H1 (cell line): ENCODE data around the gene FBXO44. TPM values are rescaled to one million over a fixed set of nuclear protein-coding genes. Genes with fewer than 3 reads are reported as not detected.

ENCODE experiments used
- CTCF ChIA-PET: fragments of 300-600 bp; sonication (Branson Sonifier 250); formaldehyde crosslinking; loops from one replicate; lab custom pipeline; 2021; ENCODE audit not compliant: partially characterized antibody; lab: Charles Lee
- POLR2A ChIA-PET: fragments of 300-600 bp; sonication (Branson Sonifier 250); formaldehyde crosslinking; loops from one replicate; lab custom pipeline; 2021; ENCODE audit warnings: inconsistent platforms; ENCODE audit not compliant: partially characterized antibody; lab: Charles Lee
- DNase-seq, 2 experiments: peaks; one replicate each; pipeline versions ENCODE4 v3.0.0 to v3.0.0-alpha.2; 2010 to 2022; ENCODE audit warnings: low spot score in 2 of 2, low read depth in 1 of 2, mixed read lengths in 1 of 2
- FAIRE-seq: peaks from 2 replicates; lab custom pipeline; 2011; peaks lifted over from hg19 to GRCh38; lab: Jason Lieb, UNC
- H2AFZ ChIP-seq: 2 replicates; pipeline ENCODE4 v1.8.1; 2012; ENCODE audit warnings: low read length, inconsistent platforms
- H2AK5ac ChIP-seq: 2 replicates; pipeline ENCODE4 v1.6.1; 2013; ENCODE audit warnings: low read depth, low read length
- H2BK120ac ChIP-seq: replicated peaks from 2 replicates; pipeline ENCODE3; 2013; ENCODE audit warnings: low read depth, low read length, inconsistent platforms
- H2BK12ac ChIP-seq: 2 replicates; pipeline ENCODE4 v1.6.1; 2013; ENCODE audit warnings: low read depth, low read length
- H2BK15ac ChIP-seq: 2 replicates; pipeline ENCODE4 v1.6.1; 2013; ENCODE audit warnings: low read length
- H2BK20ac ChIP-seq: 2 replicates; pipeline ENCODE4 v1.6.1; 2013; ENCODE audit warnings: low read length
- H2BK5ac ChIP-seq: 2 replicates; pipeline ENCODE4 v1.6.1; 2013; ENCODE audit warnings: low read depth, low read length
- H3K14ac ChIP-seq: 2 replicates; pipeline ENCODE4 v1.6.1; 2013; ENCODE audit warnings: inconsistent platforms; ENCODE audit not compliant: insufficient read length
- H3K18ac ChIP-seq: 2 replicates; pipeline ENCODE4 v1.6.1; 2013; ENCODE audit warnings: low read length; ENCODE audit errors: extremely low read depth
- H3K23ac ChIP-seq: 2 replicates; pipeline ENCODE4 v1.6.1; 2013; ENCODE audit warnings: inconsistent platforms; ENCODE audit not compliant: insufficient read length
- H3K23me2 ChIP-seq: 2 replicates; pipeline ENCODE4 v1.6.1; 2013; ENCODE audit warnings: low read depth, low read length
- H3K27ac ChIP-seq: 2 replicates; pipeline ENCODE4 v1.6.1; 2011; ENCODE audit warnings: low read depth, low read length, inconsistent platforms
- H3K27me3 ChIP-seq, 4 experiments: replicated peaks in 1 of 4; 1 replicate in 1 of 4; 2 replicates in 3 of 4; pipeline versions ENCODE4 v1.6.1 to v1.8.1; 2011 to 2013; ENCODE audit warnings: low read length in 3 of 4, mild to moderate bottlenecking in 3 of 4, inconsistent platforms in 2 of 4, mixed read lengths in 2 of 4, moderate library complexity in 1 of 4; ENCODE audit not compliant: control insufficient read depth in 3 of 4, insufficient read depth in 3 of 4; ENCODE audit errors: extremely low read depth in 1 of 4
- H3K36me3 ChIP-seq, 4 experiments: 2 replicates each; pipeline versions ENCODE4 v1.6.1 to v1.8.1; 2011 to 2013; ENCODE audit warnings: mild to moderate bottlenecking in 4 of 4, low read length in 3 of 4, moderate library complexity in 2 of 4, control low read depth in 1 of 4, inconsistent platforms in 1 of 4; ENCODE audit not compliant: insufficient read depth in 4 of 4, control insufficient read depth in 2 of 4
- H3K4ac ChIP-seq: replicated peaks from 2 replicates; pipeline ENCODE3; 2013; ENCODE audit warnings: low read length, low read depth, mixed read lengths, inconsistent platforms; ENCODE audit not compliant: insufficient read length
- H3K4me1 ChIP-seq, 4 experiments: replicated peaks in 1 of 4; 1 replicate in 1 of 4; 2 replicates in 3 of 4; pipeline versions ENCODE4 v1.6.1 to v1.8.1; 2011 to 2013; ENCODE audit warnings: low read length in 3 of 4, inconsistent platforms in 2 of 4, mixed read lengths in 1 of 4; ENCODE audit not compliant: insufficient read depth in 4 of 4, control insufficient read depth in 3 of 4
- H3K4me2 ChIP-seq, 2 experiments: 2 replicates each; pipeline versions ENCODE4 v1.6.1 to v1.8.1; 2011 to 2013; ENCODE audit warnings: low read depth in 2 of 2, low read length in 2 of 2, control low read depth in 1 of 2, inconsistent platforms in 1 of 2, mild to moderate bottlenecking in 1 of 2; ENCODE audit not compliant: insufficient read depth in 1 of 2
- H3K4me3 ChIP-seq, 4 experiments: fragments of 200-600, 300-600 bp in 1 of 4; sonication (generic), shearing (Covaris generic), sonication (Bioruptor Twin) in 1 of 4; 2 replicates each; pipeline versions ENCODE4 v1.5.1 to v1.8.1; 2011 to 2016; ENCODE audit warnings: low read length in 4 of 4, low read depth in 3 of 4, control low read depth in 2 of 4, inconsistent platforms in 2 of 4, mild to moderate bottlenecking in 2 of 4, mixed read lengths in 1 of 4, moderate library complexity in 1 of 4; ENCODE audit not compliant: insufficient read depth in 2 of 4; ENCODE audit errors: extremely low read depth in 1 of 4
- H3K56ac ChIP-seq: replicated peaks from 2 replicates; pipeline ENCODE3; 2013; ENCODE audit warnings: low read depth, mild to moderate bottlenecking, mixed read lengths, low read length, inconsistent platforms; ENCODE audit not compliant: insufficient read length
- H3K79me1 ChIP-seq: 2 replicates; pipeline ENCODE4 v1.6.1; 2013; ENCODE audit warnings: low read depth, low read length, control low read depth
- H3K79me2 ChIP-seq, 2 experiments: 2 replicates each; pipeline versions ENCODE4 v1.6.1 to v1.8.1; 2012 to 2013; ENCODE audit warnings: low read length in 2 of 2, mild to moderate bottlenecking in 2 of 2, inconsistent platforms in 1 of 2; ENCODE audit not compliant: insufficient read depth in 2 of 2, control insufficient read depth in 1 of 2
- H3K9ac ChIP-seq, 4 experiments: replicated peaks in 1 of 4; 1 replicate in 1 of 4; 2 replicates in 3 of 4; pipeline versions ENCODE4 v1.6.1 to v1.8.1; 2011 to 2013; ENCODE audit warnings: low read depth in 3 of 4, low read length in 3 of 4, control low read depth in 2 of 4, mild to moderate bottlenecking in 2 of 4, moderate library complexity in 2 of 4, inconsistent platforms in 1 of 4; ENCODE audit errors: extremely low read depth in 1 of 4
- H3K9me3 ChIP-seq, 2 experiments: 2 replicates each; pipeline versions ENCODE4 v1.6.1 to v1.8.1; 2012 to 2013; ENCODE audit warnings: mild to moderate bottlenecking in 2 of 2, moderate library complexity in 2 of 2, control low read depth in 1 of 2, inconsistent platforms in 1 of 2, low read depth in 1 of 2, low read length in 1 of 2, mixed read lengths in 1 of 2; ENCODE audit not compliant: insufficient read depth in 2 of 2
- H4K20me1 ChIP-seq, 2 experiments: replicated peaks in 1 of 2; 2 replicates each; pipeline versions ENCODE3 to v1.8.1; 2011 to 2013; ENCODE audit warnings: inconsistent platforms in 2 of 2, low read length in 2 of 2, mild to moderate bottlenecking in 1 of 2; ENCODE audit not compliant: insufficient read depth in 2 of 2, control insufficient read depth in 1 of 2
- H4K5ac ChIP-seq: 2 replicates; pipeline ENCODE4 v1.6.1; 2013; ENCODE audit warnings: low read length, low read depth, mixed read lengths, inconsistent platforms; ENCODE audit not compliant: insufficient read length
- H4K8ac ChIP-seq: 2 replicates; pipeline ENCODE4 v1.8.0; 2013; ENCODE audit warnings: mild to moderate bottlenecking, moderate library complexity, low read length, inconsistent platforms; ENCODE audit not compliant: insufficient read depth; ENCODE audit errors: extremely low read depth
- H4K91ac ChIP-seq: replicated peaks from 2 replicates; pipeline ENCODE3; 2013; ENCODE audit warnings: low read length, mixed read lengths, inconsistent platforms; ENCODE audit not compliant: insufficient read length
- BCL11A ChIP-seq, 2 experiments: IDR thresholded peaks; one replicate each; pipeline ENCODE4 v1.6.1; 2011; ENCODE audit warnings: low read depth in 2 of 2, low read length in 2 of 2, mild to moderate bottlenecking in 2 of 2
- BRCA1 ChIP-seq: IDR thresholded peaks from 2 replicates; pipeline ENCODE4 v1.6.1; 2012; ENCODE audit warnings: low read depth, low read length, improper control_type of control experiment
- CBX8 ChIP-seq: fragments of 300-800, 300-1000 bp; sonication (generic); IDR thresholded peaks from 2 replicates; pipeline ENCODE4 v1.7.1; 2016; ENCODE audit warnings: low read depth, low read length, borderline replicate concordance
- CTBP2 ChIP-seq: IDR thresholded peaks from 2 replicates; pipeline ENCODE4 v1.7.0; 2011; ENCODE audit warnings: borderline replicate concordance, mild to moderate bottlenecking, moderate library complexity, mixed read lengths, low read length; ENCODE audit not compliant: insufficient read depth, insufficient read length
- EP300 ChIP-seq, 2 experiments: IDR thresholded peaks; 1 replicate in 1 of 2; 2 replicates in 1 of 2; pipeline ENCODE4 v1.6.1; 2011 to 2012; ENCODE audit warnings: low read depth in 2 of 2, low read length in 2 of 2, mild to moderate bottlenecking in 2 of 2, borderline replicate concordance in 1 of 2, inconsistent platforms in 1 of 2, moderate library complexity in 1 of 2
- POLR2A ChIP-seq, 2 experiments: IDR thresholded peaks; 1 replicate in 1 of 2; 2 replicates in 1 of 2; pipeline ENCODE4 v1.6.1; 2011; ENCODE audit warnings: low read depth in 2 of 2, low read length in 2 of 2, mild to moderate bottlenecking in 2 of 2; ENCODE audit errors: control extremely low read depth in 1 of 2
- RNF2 ChIP-seq: fragments of 200-900, 300-1000 bp; sonication (generic); IDR thresholded peaks from 2 replicates; pipeline ENCODE4 v1.7.1; 2016; ENCODE audit warnings: borderline replicate concordance, low read depth, mild to moderate bottlenecking, antibody characterized with exemption, low read length; ENCODE audit not compliant: poor library complexity, severe bottlenecking; ENCODE audit errors: missing control alignments
- RXRA ChIP-seq: IDR thresholded peaks from 2 replicates; pipeline ENCODE4 v1.6.1; 2011; ENCODE audit warnings: low read depth, mild to moderate bottlenecking, low read length, moderate library complexity; ENCODE audit not compliant: insufficient read depth
- TEAD4 ChIP-seq: IDR thresholded peaks from 2 replicates; pipeline ENCODE4 v1.6.1; 2012; ENCODE audit warnings: low read depth, low read length, inconsistent platforms, mixed read lengths
- WGBS, 2 experiments: shearing (Covaris generic) in 1 of 2; methylation state at CpG; one replicate each; pipeline versions ENCODE4 v1.1.6 to v1.1.7; 2013 to 2015; ENCODE audit warnings: low lambda C conversion rate in 2 of 2, mixed read lengths in 2 of 2, inconsistent platforms in 1 of 2, low coverage in 1 of 2, missing lambda C conversion rate in 1 of 2; ENCODE audit not compliant: insufficient replicate concordance in 2 of 2, insufficient coverage in 1 of 2, insufficient read length in 1 of 2; ENCODE audit errors: extremely low coverage in 1 of 2, missing lambda C conversion rate in 1 of 2; 5-methylcytosine and 5-hydroxymethylcytosine counted together
- polyA plus RNA-seq, 7 experiments: library from polyadenylated mRNA; depleted of rRNA in 3 of 7; stranded (reverse) in 5 of 7; unstranded in 2 of 7; fragments of >200 nt in 5 of 7; fragments of 200-250 nt in 2 of 7; gene quantifications; 1 replicate in 5 of 7; 2 replicates in 1 of 7; 4 replicates in 1 of 7; pipeline versions ENCODE4 v1.2.1 to v1.2.3, GENCODE V29; 2011 to 2013; ENCODE audit warnings: missing spikeins in 2 of 7, mixed read lengths in 2 of 7
- total RNA-seq: library from RNA; stranded (reverse); fragmentation: NEBNext Ultra II Directional; extraction: Animal tissue kit (Norgen Biotek cat#: 25700); gene quantifications from 2 replicates; pipeline ENCODE4 v1.2.1, GENCODE V29; 2021

FBXO44 gene
- total and polyA plus RNA-seq, 2 of the 8 experiments (the other 6 are each of a cell fraction or from before 2014, with no cell fraction given): 27.0 to 27.2 TPM

DNA sequence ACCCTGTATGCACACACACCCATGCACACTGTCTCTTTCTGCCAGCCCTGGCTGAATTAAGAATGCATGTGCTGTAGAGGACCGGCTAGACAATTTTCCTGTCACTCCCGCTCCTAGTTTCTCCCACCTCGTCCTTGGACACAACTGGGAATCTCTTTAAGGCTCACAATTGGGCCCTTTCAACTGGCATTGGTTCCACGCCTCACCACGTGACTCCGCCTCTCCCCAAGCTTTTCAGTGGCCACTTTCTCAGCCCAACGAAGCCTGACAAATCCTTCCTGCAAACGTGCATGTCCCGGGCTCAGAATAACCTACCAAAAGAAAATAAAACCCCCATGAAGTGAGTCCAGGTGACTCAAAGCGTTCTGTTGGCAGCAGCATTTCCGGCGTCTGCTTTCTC, 34.3 kb upstream of the FBXO44 start:
- Histone ChIP-seq H2AK5ac (no peak overlapping the region), H4K5ac (no peak overlapping the region), H4K8ac (no peak overlapping the region; the same call in 1 of the 2 replicates), H3K36me3 (no peaks in the 10 kb centered on the region; a peak in 1 of 8 replicates), H3K14ac (no peak overlapping the region), H3K9me3 (no peaks in the 10 kb centered on the region), H3K23ac (no peak overlapping the region), H2BK15ac (no peak overlapping the region), H3K56ac (no peak overlapping the region), H2BK5ac (no peak overlapping the region), H4K20me1 (no peaks in the 10 kb centered on the region), H2BK120ac (no peak overlapping the region), H3K27me3 (peaks cover 0 to 2% (median 0%) of the 10 kb centered on the region in 4 experiments; a peak in 1 of 7 replicates), H3K79me2 (no peaks in the 10 kb centered on the region), H4K91ac (no peak overlapping the region), H2BK12ac (no peak overlapping the region), H3K4me2 (no peak overlapping the region), H3K27ac (no peak overlapping the region), H3K4ac (no peak overlapping the region), H2BK20ac (no peak overlapping the region), H3K79me1 (no peaks in the 10 kb centered on the region), H3K23me2 (no peaks in the 10 kb centered on the region), H2AFZ (no peak overlapping the region), H3K4me3 (no peak overlapping the region), H3K9ac (no peak overlapping the region), H3K4me1 (no peaks in the 10 kb centered on the region), H3K18ac (no peak overlapping the region)
- CTCF ChIA-PET: interaction anchor here (0.6 to 2.1 kb wide), 5 partner anchors 13 to 47 kb away, joined by 3 to 7 read pairs (median 4); no protein-coding TSS in a partner anchor
- FAIRE-seq (no peak), DNase-seq (no peak)
- TF ChIP-seq TEAD4 (no peak), BRCA1 (no peak), RNF2 (no peak), POLR2A (IDR thresholded peaks at IDR 0.05; ENCODE audit: control extremely low read depth in 1 of 2, low read depth in 2 of 2, low read length in 2 of 2) (no peak), RXRA (no peak), CBX8 (no peak), EP300 (IDR thresholded peaks at IDR 0.05; ENCODE audit: borderline replicate concordance in 1 of 2, low read depth in 2 of 2, low read length in 2 of 2) (no peak), CTBP2 (no peak), BCL11A (IDR thresholded peaks at IDR 0.05; ENCODE audit: low read depth in 2 of 2, low read length in 2 of 2) (no peak)
- 80% methylated on average over 12 of the region's 12 CpGs; no CpG with 5 or more reads in 1 of the 2 experiments for WGBS, 2 experiments
- POLR2A ChIA-PET: interaction anchor here (0.5 to 1.4 kb wide), 2 partner anchors 8 to 11 kb away, joined by 3 read pairs; no protein-coding TSS in a partner anchor
